ENCODE data around the gene KSR2.

The KSR2 gene

DNA sequence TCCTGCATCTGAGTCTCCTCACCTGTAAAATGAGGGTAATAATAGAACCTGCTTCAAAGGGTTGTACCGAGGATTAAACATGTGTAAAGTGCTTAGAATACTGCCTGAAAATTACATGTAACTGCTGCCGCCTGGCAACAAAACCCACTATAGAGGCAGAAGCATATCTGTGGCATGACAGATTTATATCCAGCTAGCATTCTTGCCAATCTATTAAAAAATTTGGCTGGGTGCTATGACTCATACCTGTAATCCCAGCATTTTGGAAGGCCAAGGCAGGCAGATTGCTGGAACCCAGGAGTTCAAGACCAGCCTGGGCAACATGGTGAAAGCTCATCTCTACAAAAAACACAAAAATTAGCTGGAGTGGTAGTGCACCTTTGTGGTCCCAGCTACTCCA lies 16.4 kb upstream of the KSR2 start:
- Mint-ChIP-seq H3K4me1 (ENCODE audit: low read depth) (no peaks in the 10 kb centered on the region), H3K4me3 (no peak overlapping the region), H3K9me3 (peaks cover 5% of the 10 kb centered on the region), H3K27me3 (ENCODE audit: low read depth) (no peaks in the 10 kb centered on the region), H3K27ac (no peak overlapping the region), H3K36me3 (ENCODE audit: low read depth) (peaks cover 3% of the 10 kb centered on the region)

- no peaks in the 10 kb centered on the region for H3K4me1 Mint-ChIP-seq (ENCODE audit: low read depth)
- H3K9me3 Mint-ChIP-seq: no peaks in the 10 kb centered on the region
- no peaks in the 10 kb centered on the region for H3K27me3 Mint-ChIP-seq (ENCODE audit: low read depth)
- H3K4me3 Mint-ChIP-seq: no peak overlapping the region
- no peaks in the 10 kb centered on the region for H3K36me3 Mint-ChIP-seq (ENCODE audit: low read depth)
- no peak overlapping the region for H3K27ac Mint-ChIP-seq
Observed at GRCh38 chr12:117981267-117981666, 12.5 kb upstream of the KSR2 start.

- Mint-ChIP-seq H3K27me3 (ENCODE audit: low read depth) (no peaks in the 10 kb centered on the region), H3K4me1 (ENCODE audit: low read depth) (no peaks in the 10 kb centered on the region), H3K27ac (no peak overlapping the region)
Observed at GRCh38 chr12:117980616-117981015, 11.8 kb upstream of the KSR2 start.

DNA sequence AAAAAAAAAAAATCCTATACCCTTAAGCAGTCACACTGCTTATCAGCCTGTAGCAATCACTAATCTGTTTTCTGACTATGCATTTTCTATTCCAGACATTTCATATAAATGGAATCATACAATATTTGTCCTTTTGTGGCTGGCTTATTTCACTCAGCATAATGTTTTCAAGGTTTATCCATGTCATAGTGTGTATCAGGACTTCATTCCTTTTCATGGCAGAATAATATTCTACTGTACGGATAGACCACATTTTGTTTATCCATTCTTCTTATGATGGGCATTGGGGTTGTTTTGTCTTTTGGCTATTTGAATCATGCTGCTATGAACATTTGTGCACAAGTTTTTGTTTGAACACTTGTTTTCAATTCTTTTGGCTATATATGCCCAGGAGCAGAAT lies 8.6 kb upstream of the KSR2 start:
- H3K4me3 Mint-ChIP-seq: no peak overlapping the region
- H3K9me3 Mint-ChIP-seq: no peaks in the 10 kb centered on the region
- no peak overlapping the region for H3K27ac Mint-ChIP-seq
- no peaks in the 10 kb centered on the region for H3K36me3 Mint-ChIP-seq (ENCODE audit: low read depth)
- no peaks in the 10 kb centered on the region for H3K27me3 Mint-ChIP-seq (ENCODE audit: low read depth)
- no peaks in the 10 kb centered on the region for H3K4me1 Mint-ChIP-seq (ENCODE audit: low read depth)

More at GRCh38 chr12:117980616-117981015, 11.8 kb upstream of the KSR2 start:
- Mint-ChIP-seq H3K4me3 (no peak overlapping the region), H3K36me3 (ENCODE audit: low read depth) (no peaks in the 10 kb centered on the region), H3K9me3 (no peaks in the 10 kb centered on the region)

GRCh38 chr12:117975006-117975405 lies 6.2 kb upstream of the KSR2 start:
- Mint-ChIP-seq H3K27me3 (ENCODE audit: low read depth) (peaks cover 15% of the 10 kb centered on the region), H3K27ac (no peak overlapping the region), H3K4me3 (no peak overlapping the region), H3K9me3 (peaks cover 13% of the 10 kb centered on the region), H3K4me1 (ENCODE audit: low read depth) (no peaks in the 10 kb centered on the region), H3K36me3 (ENCODE audit: low read depth) (no peaks in the 10 kb centered on the region)

DNA sequence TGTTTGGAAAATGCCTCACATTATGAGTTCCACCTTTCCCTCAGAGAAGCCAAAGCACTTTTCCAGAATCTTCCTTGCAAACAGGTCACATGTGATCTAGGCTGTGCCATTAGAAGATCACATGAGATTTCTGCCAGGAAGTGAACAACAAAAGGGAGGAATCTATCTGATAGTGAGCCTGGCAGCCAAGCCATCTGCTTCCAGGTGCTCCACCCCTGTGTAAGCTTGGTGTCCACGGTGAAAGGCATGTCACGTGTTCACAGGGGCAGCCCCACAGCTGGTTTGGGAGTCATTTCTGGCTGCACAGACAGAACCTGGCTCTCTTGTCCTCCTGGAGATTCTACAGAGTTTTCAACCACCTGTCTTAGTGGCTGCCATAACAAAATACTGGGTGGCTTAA lies 3.5 kb upstream of the KSR2 start:
- H3K27me3 Mint-ChIP-seq (ENCODE audit: low read depth): peaks cover 36% of the 10 kb centered on the region
- no peaks in the 10 kb centered on the region for H3K36me3 Mint-ChIP-seq (ENCODE audit: low read depth)
- peaks cover 3% of the 10 kb centered on the region for H3K4me1 Mint-ChIP-seq (ENCODE audit: low read depth)
- no peak overlapping the region for H3K27ac Mint-ChIP-seq
- H3K9me3 Mint-ChIP-seq: peaks cover 13% of the 10 kb centered on the region
- no peak overlapping the region for H3K4me3 Mint-ChIP-seq

- Mint-ChIP-seq H3K36me3 (ENCODE audit: low read depth) (no peaks in the 10 kb centered on the region), H3K4me3 (no peak overlapping the region), H3K4me1 (ENCODE audit: low read depth) (peaks cover 3% of the 10 kb centered on the region), H3K27me3 (ENCODE audit: low read depth) (peaks cover 56% of the 10 kb centered on the region), H3K9me3 (peaks cover 13% of the 10 kb centered on the region), H3K27ac (no peak overlapping the region)
Observed at GRCh38 chr12:117970334-117970733, 1.5 kb upstream of the KSR2 start.

- H3K27me3 Mint-ChIP-seq (ENCODE audit: low read depth): peaks cover 57% of the 10 kb centered on the region
- no peak overlapping the region for H3K27ac Mint-ChIP-seq
- peaks cover 3% of the 10 kb centered on the region for H3K4me1 Mint-ChIP-seq (ENCODE audit: low read depth)
- no peaks in the 10 kb centered on the region for H3K36me3 Mint-ChIP-seq (ENCODE audit: low read depth)
- H3K9me3 Mint-ChIP-seq: peaks cover 13% of the 10 kb centered on the region
- peak overlapping the region; percentile 72 for H3K4me3 Mint-ChIP-seq
Observed at GRCh38 chr12:117968151-117968789, 520 bp downstream of the KSR2 start.

GRCh38 chr12:117967512-117967911 lies 1.3 kb downstream of the KSR2 start:
- Mint-ChIP-seq H3K9me3 (peaks cover 13% of the 10 kb centered on the region), H3K27ac (no peak overlapping the region), H3K36me3 (ENCODE audit: low read depth) (no peaks in the 10 kb centered on the region), H3K4me3 (peak overlapping the region; percentile 4), H3K27me3 (ENCODE audit: low read depth) (peaks cover 57% of the 10 kb centered on the region), H3K4me1 (ENCODE audit: low read depth) (peaks cover 3% of the 10 kb centered on the region)

GRCh38 chr12:117967043-117967442 lies 1.7 kb downstream of the KSR2 start:
- Mint-ChIP-seq H3K9me3 (peaks cover 11% of the 10 kb centered on the region), H3K4me3 (no peak overlapping the region), H3K27me3 (ENCODE audit: low read depth) (peaks cover 57% of the 10 kb centered on the region), H3K4me1 (ENCODE audit: low read depth) (peaks cover 3% of the 10 kb centered on the region), H3K36me3 (ENCODE audit: low read depth) (no peaks in the 10 kb centered on the region), H3K27ac (no peak overlapping the region)

DNA sequence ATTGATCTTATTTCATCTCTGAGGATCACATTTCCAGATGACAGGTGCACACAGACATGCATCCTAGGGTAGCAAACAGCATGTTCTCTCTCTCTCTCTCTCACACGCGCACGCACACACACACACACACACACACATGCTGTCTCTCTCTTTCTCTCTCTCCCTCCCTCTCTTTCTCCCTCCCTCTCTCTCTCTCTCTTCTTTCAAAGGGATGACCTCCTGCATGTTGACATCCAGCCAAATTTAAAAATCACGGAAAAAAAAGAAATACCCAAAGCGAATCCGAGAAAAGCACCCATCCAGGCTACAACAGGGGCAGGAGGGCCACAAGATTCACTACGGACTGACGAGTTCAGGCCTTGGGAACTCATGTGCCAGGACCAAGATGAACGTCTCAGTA lies 2.3 kb downstream of the KSR2 start:
- Mint-ChIP-seq H3K27me3 (ENCODE audit: low read depth) (peaks cover 52% of the 10 kb centered on the region), H3K9me3 (peaks cover 5% of the 10 kb centered on the region)

DNA sequence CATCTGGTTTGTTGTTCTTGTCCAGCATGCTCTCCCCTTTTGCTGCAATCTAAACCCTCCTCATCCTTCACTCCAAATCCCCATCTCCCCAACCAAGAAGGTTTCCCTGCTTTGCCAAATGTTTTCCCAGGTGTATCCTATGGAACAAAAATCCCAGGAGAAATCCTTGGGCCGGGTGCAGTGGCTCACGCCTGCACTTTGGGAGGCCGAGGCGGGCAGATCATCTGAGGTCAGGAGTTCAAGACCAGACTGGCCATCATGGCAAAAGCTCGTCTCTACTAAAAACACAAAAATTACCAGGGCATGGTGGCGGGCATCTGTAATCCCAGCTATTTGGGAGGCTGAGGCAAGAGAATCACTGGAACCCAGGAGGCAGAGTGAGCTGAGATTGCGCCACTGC lies 5.0 kb downstream of the KSR2 start:
- Mint-ChIP-seq H3K27me3 (ENCODE audit: low read depth) (peaks cover 36% of the 10 kb centered on the region), H3K27ac (no peak overlapping the region), H3K4me1 (ENCODE audit: low read depth) (no peaks in the 10 kb centered on the region), H3K4me3 (no peak overlapping the region), H3K9me3 (no peaks in the 10 kb centered on the region), H3K36me3 (ENCODE audit: low read depth) (no peaks in the 10 kb centered on the region)

More for the DNA sequence above, 2.3 kb downstream of the KSR2 start:
- Mint-ChIP-seq H3K4me3 (no peak overlapping the region), H3K36me3 (ENCODE audit: low read depth) (no peaks in the 10 kb centered on the region), H3K4me1 (ENCODE audit: low read depth) (peaks cover 3% of the 10 kb centered on the region), H3K27ac (no peak overlapping the region)

- Mint-ChIP-seq H3K27ac (no peak overlapping the region), H3K9me3 (no peaks in the 10 kb centered on the region), H3K27me3 (ENCODE audit: low read depth) (no peaks in the 10 kb centered on the region), H3K4me1 (ENCODE audit: low read depth) (no peaks in the 10 kb centered on the region), H3K4me3 (no peak overlapping the region), H3K36me3 (ENCODE audit: low read depth) (no peaks in the 10 kb centered on the region)
Observed at GRCh38 chr12:117936722-117937484, 31.9 kb downstream of the KSR2 start.

DNA sequence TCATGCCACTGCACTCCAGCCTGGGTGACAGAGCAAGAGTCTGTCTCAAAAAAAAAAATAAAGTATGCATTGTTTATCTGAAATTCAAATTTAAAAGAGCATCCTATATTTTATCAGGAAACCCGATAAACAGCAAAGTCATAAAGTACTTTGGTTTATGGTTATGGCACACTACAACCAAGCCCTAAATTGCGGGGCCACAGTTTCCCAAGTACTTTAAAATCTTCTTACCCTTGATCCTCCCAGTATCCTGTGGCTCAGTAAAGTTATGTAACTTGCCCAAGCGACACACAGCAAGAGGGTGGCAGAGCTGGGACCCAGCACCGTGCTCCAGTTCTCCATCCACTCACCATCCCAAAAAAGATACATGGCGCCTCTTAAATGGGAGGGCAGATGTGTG lies 35.2 kb downstream of the KSR2 start:
- peaks cover 4% of the 10 kb centered on the region for H3K9me3 Mint-ChIP-seq
- no peaks in the 10 kb centered on the region for H3K36me3 Mint-ChIP-seq (ENCODE audit: low read depth)
- H3K4me3 Mint-ChIP-seq: no peak overlapping the region

GRCh38 chr12:117926391-117926899 lies 42.3 kb downstream of the KSR2 start:
- no peaks in the 10 kb centered on the region for H3K4me1 Mint-ChIP-seq (ENCODE audit: low read depth)
- no peaks in the 10 kb centered on the region for H3K36me3 Mint-ChIP-seq (ENCODE audit: low read depth)
- H3K27me3 Mint-ChIP-seq (ENCODE audit: low read depth): no peaks in the 10 kb centered on the region
- H3K9me3 Mint-ChIP-seq: peaks cover 3% of the 10 kb centered on the region
- H3K27ac Mint-ChIP-seq: no peak overlapping the region
- no peak overlapping the region for H3K4me3 Mint-ChIP-seq

More for the DNA sequence above, 35.2 kb downstream of the KSR2 start:
- Mint-ChIP-seq H3K27ac (no peak overlapping the region), H3K4me1 (ENCODE audit: low read depth) (no peaks in the 10 kb centered on the region), H3K27me3 (ENCODE audit: low read depth) (no peaks in the 10 kb centered on the region)
